Measurements from ENCODE around the gene C1QC.

DNA sequence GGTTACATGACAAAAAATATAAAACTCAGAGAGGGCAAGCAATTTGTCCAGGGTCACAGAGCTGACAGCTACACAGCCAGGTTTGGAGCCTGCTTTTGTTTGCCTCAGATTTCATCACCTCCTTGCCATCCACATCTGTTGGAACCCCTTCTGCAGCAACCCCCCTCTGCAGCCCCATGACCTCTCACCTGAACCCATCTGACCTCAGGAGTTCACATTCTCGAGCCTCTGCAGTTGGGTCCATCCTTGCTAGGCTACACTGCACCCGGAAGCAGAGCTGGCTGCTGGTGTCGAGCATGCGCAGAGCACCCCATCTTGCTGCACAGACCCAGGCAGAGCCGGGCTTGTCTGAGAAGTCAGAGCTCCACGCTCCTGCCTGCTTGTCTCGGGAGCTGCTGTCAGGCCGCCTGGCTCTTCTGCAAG lies 19.6 kb downstream of the C1QC start:
- TF ChIP-seq CTCF (IDR thresholded peaks at IDR 0.05), result no peak
- TF ChIP-seq POLR2A (IDR thresholded peaks at IDR 0.05), result no peak

Measured in esophagus squamous epithelium (tissue), 4 donors.